ENCODE results near the gene FOXR1. TPM values are rescaled to one million over a fixed set of nuclear protein-coding genes. Genes with fewer than 3 reads are reported as not detected.
"Not testable (repeated sequence)": the region's sequence is repeated elsewhere in the genome, so short reads cannot be mapped to it uniquely, and the experiment has no call there.

Gene FOXR1
- total and polyA plus RNA-seq, 12 donors, result 0.22 TPM; not detected in 11

- WGBS, 4 donors, result 40 to 68% (median 61%) methylated on average over 1 to 11 of the region's 11 CpGs
- no peaks in the 10 kb centered on the region for H3K9me3 ChIP-seq (replicated peaks in 1 of 3)
- no peak overlapping the region for H3K27ac ChIP-seq
- DNase-seq, result no peak
- intact Hi-C loops (cut with DNase I), result no loop called here
- TF ChIP-seq POLR2A (IDR thresholded peaks at IDR 0.05) (no peak), CTCF (IDR thresholded peaks at IDR 0.05) (no peak)
- H3K27me3 ChIP-seq, result no peaks in the 10 kb centered on the region
- no peaks in the 10 kb centered on the region for H3K4me1 ChIP-seq (replicated peaks in 1 of 2)
- no peak overlapping the region for H3K4me3 ChIP-seq
- H3K36me3 ChIP-seq (replicated peaks in 1 of 2), result no peaks in the 10 kb centered on the region
Observed at GRCh38 chr11:118961591-118961990, 10.0 kb upstream of the FOXR1 start.

GRCh38 chr11:118969508-118969907, 2.1 kb upstream of the FOXR1 start:
- peaks cover 12% of the 10 kb centered on the region for H3K27me3 ChIP-seq
- H3K4me3 ChIP-seq; H3K27ac ChIP-seq; DNase-seq; H3K4me1 ChIP-seq (replicated peaks in 1 of 2); intact Hi-C loops (cut with DNase I); H3K9me3 ChIP-seq (replicated peaks in 1 of 3); H3K36me3 ChIP-seq (replicated peaks in 1 of 2): not testable (repeated sequence)
- 84 to 96% (median 95%) methylated on average over 2 of the region's 2 CpGs for WGBS, 4 donors

GRCh38 chr11:118973985-118974384, 2.4 kb downstream of the FOXR1 start:
- no peak overlapping the region for H3K4me3 ChIP-seq
- H3K36me3 ChIP-seq (replicated peaks in 1 of 2), result no peaks in the 10 kb centered on the region
- no peaks in the 10 kb centered on the region for H3K4me1 ChIP-seq (replicated peaks in 1 of 2)
- 93 to 96% (median 96%) methylated on average over 2 of the region's 2 CpGs for WGBS, 4 donors
- H3K9me3 ChIP-seq (replicated peaks in 1 of 3), result no peaks in the 10 kb centered on the region
- DNase-seq, result no peak
- intact Hi-C loops (cut with DNase I), result no loop called here
- no peak overlapping the region for H3K27ac ChIP-seq
- TF ChIP-seq CTCF (IDR thresholded peaks at IDR 0.05) (no peak), POLR2A (IDR thresholded peaks at IDR 0.05) (no peak)
- peaks cover 12% of the 10 kb centered on the region for H3K27me3 ChIP-seq

GRCh38 chr11:118975771-118976709, 4.5 kb downstream of the FOXR1 start:
- 80 to 84% (median 82%) methylated on average over 15 of the region's 15 CpGs for WGBS, 4 donors
- intact Hi-C loops (cut with DNase I), result no loop called here
- no peak for TF ChIP-seq CTCF (IDR thresholded peaks at IDR 0.05)
- no peaks in the 10 kb centered on the region for H3K36me3 ChIP-seq (replicated peaks in 1 of 2)
- peaks cover 8% of the 10 kb centered on the region for H3K27me3 ChIP-seq
- no peak overlapping the region for H3K4me3 ChIP-seq
- peaks cover 0 to 11% of the 10 kb centered on the region in 2 donors for H3K4me1 ChIP-seq (replicated peaks in 1 of 2)
- no peak overlapping the region for H3K27ac ChIP-seq
- no peaks in the 10 kb centered on the region for H3K9me3 ChIP-seq (replicated peaks in 1 of 3)
- DNase-seq, result no peak

GRCh38 chr11:118979434-118979833, 7.9 kb downstream of the FOXR1 start:
- Histone ChIP-seq H3K9me3 (replicated peaks in 1 of 3) (no peaks in the 10 kb centered on the region), H3K27me3 (no peaks in the 10 kb centered on the region), H3K36me3 (replicated peaks in 1 of 2) (no peaks in the 10 kb centered on the region), H3K4me3 (no peak overlapping the region), H3K4me1 (replicated peaks in 1 of 2) (peaks cover 0 to 11% of the 10 kb centered on the region in 2 donors), H3K27ac (no peak overlapping the region)
- DNase-seq, result no peak
- no peak for TF ChIP-seq POLR2A (IDR thresholded peaks at IDR 0.05)
- no peak for TF ChIP-seq CTCF (IDR thresholded peaks at IDR 0.05)
- intact Hi-C loops (cut with DNase I), result no loop called here
- 50 to 80% (median 57%) methylated on average over 1 to 9 of the region's 9 CpGs for WGBS, 4 donors
